Measurements from ENCODE around the gene NDST3. TPM values are rescaled to one million over a fixed set of nuclear protein-coding genes. Genes with fewer than 3 reads are reported as not detected.

NDST3 gene
- total and polyA plus RNA-seq, 2 of the 13 experiments (the other 11 are each of a cell fraction or from before 2014, with no cell fraction given) = not detected

DNA sequence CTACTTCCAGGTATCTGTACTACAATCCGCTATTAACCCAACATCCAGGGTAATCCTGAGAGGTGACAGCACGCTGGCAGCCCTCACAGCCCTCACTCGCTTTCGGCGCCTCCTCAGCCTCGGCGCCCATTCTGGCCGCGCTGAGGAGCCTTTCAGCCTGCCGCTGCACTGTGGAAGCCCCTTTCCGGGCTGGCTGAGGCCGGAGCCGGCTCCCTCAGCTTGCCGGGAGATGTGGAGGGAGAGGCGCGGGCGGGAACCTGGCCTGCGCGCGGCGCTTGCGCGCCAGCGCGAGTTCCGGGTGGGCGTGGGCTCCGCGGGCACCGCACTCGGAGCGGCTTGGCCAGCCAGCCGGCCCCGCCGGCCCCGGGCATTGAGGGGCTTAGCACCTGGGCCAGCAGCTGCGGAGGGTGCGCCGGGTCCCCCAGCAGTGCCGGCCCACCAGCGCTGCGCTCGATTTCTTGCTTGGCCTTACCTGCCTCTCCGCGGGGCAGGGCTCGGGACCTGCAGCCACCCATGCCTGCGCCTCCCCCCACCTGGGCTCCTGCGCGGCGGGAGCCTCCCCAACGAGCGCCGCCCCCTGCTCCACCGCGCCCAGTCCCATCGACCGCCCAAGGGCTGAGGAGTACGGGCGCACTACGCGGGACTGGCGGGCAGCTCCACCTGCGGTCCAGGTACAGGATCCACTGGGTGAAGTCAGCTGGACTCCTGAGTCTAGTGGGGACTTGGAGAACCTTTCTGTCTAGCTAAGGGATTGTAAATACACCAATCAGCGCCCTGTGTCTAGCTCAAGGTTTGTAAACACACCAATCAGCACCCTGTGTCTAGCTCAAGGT, 231.2 kb downstream of the NDST3 start (continued):
- TF ChIP-seq, protein P1, sequence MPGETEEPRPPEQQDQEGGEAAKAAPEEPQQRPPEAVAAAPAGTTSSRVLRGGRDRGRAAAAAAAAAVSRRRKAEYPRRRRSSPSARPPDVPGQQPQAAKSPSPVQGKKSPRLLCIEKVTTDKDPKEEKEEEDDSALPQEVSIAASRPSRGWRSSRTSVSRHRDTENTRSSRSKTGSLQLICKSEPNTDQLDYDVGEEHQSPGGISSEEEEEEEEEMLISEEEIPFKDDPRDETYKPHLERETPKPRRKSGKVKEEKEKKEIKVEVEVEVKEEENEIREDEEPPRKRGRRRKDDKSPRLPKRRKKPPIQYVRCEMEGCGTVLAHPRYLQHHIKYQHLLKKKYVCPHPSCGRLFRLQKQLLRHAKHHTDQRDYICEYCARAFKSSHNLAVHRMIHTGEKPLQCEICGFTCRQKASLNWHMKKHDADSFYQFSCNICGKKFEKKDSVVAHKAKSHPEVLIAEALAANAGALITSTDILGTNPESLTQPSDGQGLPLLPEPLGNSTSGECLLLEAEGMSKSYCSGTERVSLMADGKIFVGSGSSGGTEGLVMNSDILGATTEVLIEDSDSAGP (CRISPR knock-in tag; IDR thresholded peaks at IDR 0.05; ENCODE audit: borderline replicate concordance) = peak; percentile 19; the same call in 1 of the 2 replicates
- TF ChIP-seq HOXD1 (CRISPR knock-in tag; IDR thresholded peaks at IDR 0.05) = no peak
- peak; percentile 43 for TF ChIP-seq HNRNPLL (IDR thresholded peaks at IDR 0.05; ENCODE audit: low read depth, low read length, poor library complexity, severe bottlenecking)
- TF ChIP-seq PRDM10 (CRISPR knock-in tag; IDR thresholded peaks at IDR 0.05; ENCODE audit: low read depth) = no peak
- 0 out of 2 replicates have a peak, but pooled peaks have one; percentile 40 for TF ChIP-seq ZNF546 (CRISPR knock-in tag; conservative IDR thresholded peaks at IDR 0.05)
- no peak for TF ChIP-seq ZC3H13 (CRISPR knock-in tag; IDR thresholded peaks at IDR 0.05)
- TF ChIP-seq ZNF740 (CRISPR knock-in tag; IDR thresholded peaks at IDR 0.05) = 0 out of 2 replicates have a peak, but pooled peaks have one; percentile 34
- TF ChIP-seq HCFC1 (IDR thresholded peaks at IDR 0.05; ENCODE audit: low read depth, low read length) = no peak
- 0 out of 2 replicates have a peak, but pooled peaks have one; percentile 46 for TF ChIP-seq YEATS4 (CRISPR knock-in tag; IDR thresholded peaks at IDR 0.05; ENCODE audit: borderline replicate concordance)
- TF ChIP-seq PHF5A (CRISPR knock-in tag; IDR thresholded peaks at IDR 0.05; ENCODE audit: low read depth, unreplicated experiment) = no peak
- no peak for TF ChIP-seq ZNF670 (CRISPR knock-in tag; IDR thresholded peaks at IDR 0.05; ENCODE audit: borderline replicate concordance)
- no peak for TF ChIP-seq ZNF234 (CRISPR knock-in tag; conservative IDR thresholded peaks at IDR 0.05)
- no peak for TF ChIP-seq POLR2AphosphoS2 (IDR thresholded peaks at IDR 0.05; ENCODE audit: low read depth, low read length)
- TF ChIP-seq, protein P2, sequence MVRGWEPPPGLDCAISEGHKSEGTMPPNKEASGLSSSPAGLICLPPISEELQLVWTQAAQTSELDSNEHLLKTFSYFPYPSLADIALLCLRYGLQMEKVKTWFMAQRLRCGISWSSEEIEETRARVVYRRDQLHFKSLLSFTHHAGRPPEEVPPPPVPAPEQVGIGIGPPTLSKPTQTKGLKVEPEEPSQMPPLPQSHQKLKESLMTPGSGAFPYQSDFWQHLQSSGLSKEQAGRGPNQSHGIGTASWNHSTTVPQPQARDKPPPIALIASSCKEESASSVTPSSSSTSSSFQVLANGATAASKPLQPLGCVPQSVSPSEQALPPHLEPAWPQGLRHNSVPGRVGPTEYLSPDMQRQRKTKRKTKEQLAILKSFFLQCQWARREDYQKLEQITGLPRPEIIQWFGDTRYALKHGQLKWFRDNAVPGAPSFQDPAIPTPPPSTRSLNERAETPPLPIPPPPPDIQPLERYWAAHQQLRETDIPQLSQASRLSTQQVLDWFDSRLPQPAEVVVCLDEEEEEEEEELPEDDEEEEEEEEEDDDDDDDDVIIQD (CRISPR knock-in tag; IDR thresholded peaks at IDR 0.05; ENCODE audit: low read depth) = no peak
- no peak; the same call in 1 of the 2 replicates for TF ChIP-seq JDP2 (CRISPR knock-in tag; IDR thresholded peaks at IDR 0.05; ENCODE audit: borderline replicate concordance)
- no peak for TF ChIP-seq REL (CRISPR knock-in tag; conservative IDR thresholded peaks at IDR 0.05)
- TF ChIP-seq TP53 (CRISPR knock-in tag; conservative IDR thresholded peaks at IDR 0.05) = no peak
- no peak for TF ChIP-seq FUBP1 (CRISPR knock-in tag; IDR thresholded peaks at IDR 0.05; ENCODE audit: borderline replicate concordance)
